ENCODE results near the gene KLF2. TPM values are rescaled to one million over a fixed set of nuclear protein-coding genes. Genes with fewer than 3 reads are reported as not detected.

KLF2 gene
- total RNA-seq, 2 donors from 2014 or later, result 12.9 to 18.7 TPM

- Histone ChIP-seq H3K36me3 (no peaks in the 10 kb centered on the region), H3K9me3 (no peaks in the 10 kb centered on the region), H3K4me1 (no peaks in the 10 kb centered on the region), H3K27me3 (no peaks in the 10 kb centered on the region), H3K27ac (no peak overlapping the region), H3K9ac (ENCODE audit: low read depth in 2 of 2, low read length in 2 of 2) (no peak overlapping the region), H3K4me3 (no peak overlapping the region)
- DNase-seq, result no peak
- TF ChIP-seq, protein P1, sequence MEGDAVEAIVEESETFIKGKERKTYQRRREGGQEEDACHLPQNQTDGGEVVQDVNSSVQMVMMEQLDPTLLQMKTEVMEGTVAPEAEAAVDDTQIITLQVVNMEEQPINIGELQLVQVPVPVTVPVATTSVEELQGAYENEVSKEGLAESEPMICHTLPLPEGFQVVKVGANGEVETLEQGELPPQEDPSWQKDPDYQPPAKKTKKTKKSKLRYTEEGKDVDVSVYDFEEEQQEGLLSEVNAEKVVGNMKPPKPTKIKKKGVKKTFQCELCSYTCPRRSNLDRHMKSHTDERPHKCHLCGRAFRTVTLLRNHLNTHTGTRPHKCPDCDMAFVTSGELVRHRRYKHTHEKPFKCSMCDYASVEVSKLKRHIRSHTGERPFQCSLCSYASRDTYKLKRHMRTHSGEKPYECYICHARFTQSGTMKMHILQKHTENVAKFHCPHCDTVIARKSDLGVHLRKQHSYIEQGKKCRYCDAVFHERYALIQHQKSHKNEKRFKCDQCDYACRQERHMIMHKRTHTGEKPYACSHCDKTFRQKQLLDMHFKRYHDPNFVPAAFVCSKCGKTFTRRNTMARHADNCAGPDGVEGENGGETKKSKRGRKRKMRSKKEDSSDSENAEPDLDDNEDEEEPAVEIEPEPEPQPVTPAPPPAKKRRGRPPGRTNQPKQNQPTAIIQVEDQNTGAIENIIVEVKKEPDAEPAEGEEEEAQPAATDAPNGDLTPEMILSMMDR (IDR thresholded peaks at IDR 0.05), result no peak
- intact Hi-C loops (cut with DNase I), result no loop called here
Measured at GRCh38 chr19:16295057-16295456, 29.6 kb upstream of the KLF2 start.

DNA sequence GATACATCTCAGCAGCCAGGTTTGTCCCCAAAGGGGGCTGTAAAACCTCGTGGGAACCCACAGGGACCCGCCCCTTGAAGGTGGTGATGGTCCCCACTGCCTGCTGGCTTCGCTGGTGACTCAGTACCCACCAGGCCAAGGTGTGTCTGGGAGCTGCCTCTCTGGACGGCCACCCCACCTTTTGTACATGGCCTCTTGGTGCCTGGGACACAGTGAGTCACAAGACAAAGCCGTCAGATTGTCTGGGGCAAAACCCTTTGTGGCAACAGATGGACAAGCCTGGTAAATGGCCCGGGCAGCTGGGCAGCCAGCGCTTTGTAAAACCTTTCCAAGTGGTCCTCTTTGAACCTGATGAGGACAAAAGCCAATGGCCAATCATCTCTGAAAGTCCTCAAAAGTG is 27.9 kb upstream of the KLF2 start:
- no peaks in the 10 kb centered on the region for H3K9me3 ChIP-seq
- H3K4me3 ChIP-seq, result no peak overlapping the region
- H3K27ac ChIP-seq, result no peak overlapping the region
- intact Hi-C loops (cut with DNase I), result no loop called here
- no peak for DNase-seq
- TF ChIP-seq, protein P1 (IDR thresholded peaks at IDR 0.05), result no peak
- H3K4me1 ChIP-seq, result no peaks in the 10 kb centered on the region
- no peaks in the 10 kb centered on the region for H3K27me3 ChIP-seq
- H3K9ac ChIP-seq (ENCODE audit: low read depth in 2 of 2, low read length in 2 of 2), result no peak overlapping the region
- H3K36me3 ChIP-seq, result no peaks in the 10 kb centered on the region

DNA sequence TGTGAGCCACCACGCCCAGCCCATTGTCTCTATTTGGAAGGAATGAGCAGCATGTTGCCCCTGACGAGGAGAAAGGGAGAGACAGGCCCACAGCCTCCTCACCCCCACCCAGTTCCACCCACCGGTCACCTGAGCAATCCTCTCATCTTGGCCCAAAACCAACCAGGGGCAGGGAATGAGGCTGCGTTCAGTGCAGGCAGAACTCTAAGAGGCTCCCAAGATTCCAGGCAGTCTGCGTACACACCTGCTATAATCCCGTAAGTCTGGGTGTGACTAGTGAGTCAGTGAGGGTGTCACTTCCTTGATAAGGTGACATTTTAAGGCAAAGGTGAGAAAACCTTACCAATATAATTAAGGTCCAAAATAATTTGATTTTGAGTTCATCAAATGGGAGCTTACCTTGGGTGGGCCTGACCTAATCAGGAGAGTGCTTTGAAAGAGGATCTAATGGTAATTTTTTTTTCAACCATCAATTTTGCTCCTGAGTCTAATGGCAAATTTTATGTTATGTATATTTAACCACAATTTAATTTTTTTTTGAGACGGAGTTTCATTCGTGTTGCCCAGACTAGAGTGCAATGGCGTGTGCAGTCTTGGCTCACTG is 26.9 kb upstream of the KLF2 start:
- DNase-seq, result peak; percentile 81
- no peak overlapping the region for H3K9ac ChIP-seq (ENCODE audit: low read depth in 2 of 2, low read length in 2 of 2)
- intact Hi-C loops (cut with DNase I), result no loop called here
- TF ChIP-seq, protein P1 (IDR thresholded peaks at IDR 0.05), result no peak
- peak overlapping the region; percentile 7 for H3K27ac ChIP-seq
- H3K4me1 ChIP-seq, result no peaks in the 10 kb centered on the region
- H3K36me3 ChIP-seq, result no peaks in the 10 kb centered on the region
- no peak overlapping the region for H3K4me3 ChIP-seq
- H3K9me3 ChIP-seq, result no peaks in the 10 kb centered on the region
- H3K27me3 ChIP-seq, result no peaks in the 10 kb centered on the region

DNA sequence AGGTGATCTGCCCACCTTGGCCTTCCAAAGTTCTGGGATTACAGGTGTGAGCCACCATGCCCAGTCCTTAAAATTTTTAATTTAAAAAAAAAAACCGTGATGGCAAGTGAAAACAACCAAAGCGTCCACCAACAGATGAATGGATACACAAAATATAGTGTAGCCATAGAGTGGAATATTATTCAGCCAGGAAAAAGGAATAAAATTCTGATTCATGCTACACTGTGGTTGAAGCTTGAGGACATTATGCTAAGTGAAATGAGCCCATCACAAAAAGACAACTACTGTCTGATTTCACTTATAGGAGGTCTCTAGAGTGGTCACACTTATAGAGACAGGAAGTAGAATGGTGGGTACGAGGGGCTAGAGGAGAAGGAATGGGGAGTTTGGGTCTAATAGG is 26.3 kb upstream of the KLF2 start:
- Histone ChIP-seq H3K9ac (ENCODE audit: low read depth in 2 of 2, low read length in 2 of 2) (peak overlapping the region in 1 of 2 donors; percentile 4), H3K9me3 (no peaks in the 10 kb centered on the region), H3K27me3 (no peaks in the 10 kb centered on the region), H3K4me1 (no peaks in the 10 kb centered on the region), H3K4me3 (no peak overlapping the region), H3K36me3 (no peaks in the 10 kb centered on the region), H3K27ac (no peak overlapping the region)
- no peak for DNase-seq
- TF ChIP-seq, protein P1 (IDR thresholded peaks at IDR 0.05), result no peak
- intact Hi-C loops (cut with DNase I), result no loop called here

GRCh38 chr19:16301999-16302694 is 22.5 kb upstream of the KLF2 start:
- Histone ChIP-seq H3K4me3 (no peak overlapping the region), H3K36me3 (no peaks in the 10 kb centered on the region), H3K9me3 (no peaks in the 10 kb centered on the region), H3K4me1 (no peaks in the 10 kb centered on the region), H3K9ac (ENCODE audit: low read depth in 2 of 2, low read length in 2 of 2) (no peak overlapping the region), H3K27ac (no peak overlapping the region), H3K27me3 (no peaks in the 10 kb centered on the region)
- no peak for DNase-seq
- TF ChIP-seq, protein P1 (IDR thresholded peaks at IDR 0.05), result no peak
- intact Hi-C loops (cut with DNase I), result no loop called here
